ENCODE measurements around the gene ARHGAP22.

The ARHGAP22 gene

GRCh38 chr10:48412081-48412480, 192.8 kb downstream of the ARHGAP22 start:
- DNase-seq, result no peak

- no peak for DNase-seq
Observed at GRCh38 chr10:48411510-48411909, 193.4 kb downstream of the ARHGAP22 start.

GRCh38 chr10:48410503-48410902, 194.4 kb downstream of the ARHGAP22 start:
- no peak for DNase-seq

GRCh38 chr10:48406658-48407057, 198.2 kb downstream of the ARHGAP22 start:
- DNase-seq, result no peak

GRCh38 chr10:48406204-48406603, 198.7 kb downstream of the ARHGAP22 start:
- no peak for DNase-seq

GRCh38 chr10:48404646-48405045, 200.2 kb downstream of the ARHGAP22 start:
- no peak for DNase-seq

GRCh38 chr10:48400850-48401220, 204.0 kb downstream of the ARHGAP22 start:
- no peak for DNase-seq

- DNase-seq, result no peak
Observed at GRCh38 chr10:48400129-48400849, 204.6 kb downstream of the ARHGAP22 start.

- DNase-seq, result no peak
Observed at GRCh38 chr10:48399551-48399950, 205.3 kb downstream of the ARHGAP22 start.

- no peak for DNase-seq
Observed at GRCh38 chr10:48399056-48399541, 205.8 kb downstream of the ARHGAP22 start.

- DNase-seq, result no peak
Observed at GRCh38 chr10:48398261-48398660, 206.6 kb downstream of the ARHGAP22 start.

Measured in NCI-H1436 (cell line).